ENCODE results near the gene TAF6L.
A peak's percentile ranks its signal among the peaks of the same experiment; 100 is the strongest.
"Not testable (repeated sequence)": the region's sequence is repeated elsewhere in the genome, so short reads cannot be mapped to it uniquely, and the experiment has no call there.

The TAF6L gene

GRCh38 chr11:62805961-62806441, 34.8 kb downstream of the TAF6L start:
- no peak for DNase-seq

- DNase-seq = no peak
Observed at GRCh38 chr11:62806611-62807121, 35.5 kb downstream of the TAF6L start.

- DNase-seq = no peak
Observed at GRCh38 chr11:62810748-62811147, 39.6 kb downstream of the TAF6L start.

GRCh38 chr11:62811659-62812058, 40.5 kb downstream of the TAF6L start:
- no peak for DNase-seq

- no peak for DNase-seq
Observed at GRCh38 chr11:62816557-62816956, 45.4 kb downstream of the TAF6L start.

GRCh38 chr11:62817129-62817528, 45.9 kb downstream of the TAF6L start:
- DNase-seq = no peak

GRCh38 chr11:62823677-62824076, 52.5 kb downstream of the TAF6L start:
- no peak for DNase-seq

GRCh38 chr11:62828130-62828529, 56.9 kb downstream of the TAF6L start:
- not testable (repeated sequence) for DNase-seq

GRCh38 chr11:62830904-62831519, 59.8 kb downstream of the TAF6L start:
- no peak for DNase-seq

- DNase-seq = peak; percentile 93
Observed at GRCh38 chr11:62831520-62832335, 60.5 kb downstream of the TAF6L start, which contains the start of gene STX5. Gene STX5 (minus strand): TSS chr11:62832051. CDS start chr11:62831243, 808 bp downstream.

- DNase-seq = no peak
Observed at GRCh38 chr11:62832336-62833234, 61.4 kb downstream of the TAF6L start, which contains the start of gene TEX54. Gene TEX54 (minus strand): TSS chr11:62832841.

- DNase-seq = no peak
Observed at GRCh38 chr11:62835336-62835735, 64.1 kb downstream of the TAF6L start.

All from NCI-H1436 treated with DMSO at 0.1 percent for 48 hours (cell line).